ENCODE results near the gene FBLN5.

DNA sequence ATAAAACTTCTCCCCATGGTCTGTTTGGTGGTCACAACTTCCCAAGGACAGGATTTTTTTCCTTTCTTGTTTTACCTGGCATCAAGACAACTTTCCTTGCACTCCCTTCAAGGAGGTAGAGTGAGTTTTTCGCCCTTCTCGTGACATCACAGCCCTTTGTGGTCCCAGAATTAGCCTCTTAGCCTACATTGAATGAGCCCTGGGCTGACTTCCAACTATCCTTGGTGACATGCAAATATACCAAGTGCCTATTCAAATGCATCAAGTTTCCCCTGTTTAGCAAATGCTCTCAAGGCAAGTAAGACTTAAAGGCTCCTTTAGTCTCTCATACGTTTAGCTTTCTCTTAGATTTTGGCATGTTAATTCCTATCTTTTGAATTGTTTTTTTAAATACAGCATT is 116.7 kb downstream of the FBLN5 start:
- TF ChIP-seq, protein P1, sequence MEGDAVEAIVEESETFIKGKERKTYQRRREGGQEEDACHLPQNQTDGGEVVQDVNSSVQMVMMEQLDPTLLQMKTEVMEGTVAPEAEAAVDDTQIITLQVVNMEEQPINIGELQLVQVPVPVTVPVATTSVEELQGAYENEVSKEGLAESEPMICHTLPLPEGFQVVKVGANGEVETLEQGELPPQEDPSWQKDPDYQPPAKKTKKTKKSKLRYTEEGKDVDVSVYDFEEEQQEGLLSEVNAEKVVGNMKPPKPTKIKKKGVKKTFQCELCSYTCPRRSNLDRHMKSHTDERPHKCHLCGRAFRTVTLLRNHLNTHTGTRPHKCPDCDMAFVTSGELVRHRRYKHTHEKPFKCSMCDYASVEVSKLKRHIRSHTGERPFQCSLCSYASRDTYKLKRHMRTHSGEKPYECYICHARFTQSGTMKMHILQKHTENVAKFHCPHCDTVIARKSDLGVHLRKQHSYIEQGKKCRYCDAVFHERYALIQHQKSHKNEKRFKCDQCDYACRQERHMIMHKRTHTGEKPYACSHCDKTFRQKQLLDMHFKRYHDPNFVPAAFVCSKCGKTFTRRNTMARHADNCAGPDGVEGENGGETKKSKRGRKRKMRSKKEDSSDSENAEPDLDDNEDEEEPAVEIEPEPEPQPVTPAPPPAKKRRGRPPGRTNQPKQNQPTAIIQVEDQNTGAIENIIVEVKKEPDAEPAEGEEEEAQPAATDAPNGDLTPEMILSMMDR (conservative IDR thresholded peaks at IDR 0.05; ENCODE audit: low read depth, low read length): no peak
- TF ChIP-seq POLR2A (IDR thresholded peaks at IDR 0.05; ENCODE audit: low read depth, low read length): no peak
- TF ChIP-seq BHLHE40 (IDR thresholded peaks at IDR 0.05; ENCODE audit: low read depth, low read length): no peak
- no peak for TF ChIP-seq FOS (IDR thresholded peaks at IDR 0.05; ENCODE audit: low read depth, low read length)
- no peak for TF ChIP-seq RFX5 (IDR thresholded peaks at IDR 0.05; ENCODE audit: low read depth, low read length)
- no peak for TF ChIP-seq SMC3 (IDR thresholded peaks at IDR 0.05; ENCODE audit: low read depth, low read length)
- TF ChIP-seq, protein P2, sequence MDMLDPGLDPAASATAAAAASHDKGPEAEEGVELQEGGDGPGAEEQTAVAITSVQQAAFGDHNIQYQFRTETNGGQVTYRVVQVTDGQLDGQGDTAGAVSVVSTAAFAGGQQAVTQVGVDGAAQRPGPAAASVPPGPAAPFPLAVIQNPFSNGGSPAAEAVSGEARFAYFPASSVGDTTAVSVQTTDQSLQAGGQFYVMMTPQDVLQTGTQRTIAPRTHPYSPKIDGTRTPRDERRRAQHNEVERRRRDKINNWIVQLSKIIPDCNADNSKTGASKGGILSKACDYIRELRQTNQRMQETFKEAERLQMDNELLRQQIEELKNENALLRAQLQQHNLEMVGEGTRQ (IDR thresholded peaks at IDR 0.05; ENCODE audit: low read depth, low read length): no peak
- no peak for TF ChIP-seq MXI1 (IDR thresholded peaks at IDR 0.05; ENCODE audit: borderline replicate concordance, low read depth, low read length)
- TF ChIP-seq CEBPB (IDR thresholded peaks at IDR 0.05; ENCODE audit: low read depth, low read length): no peak
- TF ChIP-seq CHD1 (IDR thresholded peaks at IDR 0.05; ENCODE audit: low read depth, low read length): no peak
- TF ChIP-seq RAD21 (IDR thresholded peaks at IDR 0.05; ENCODE audit: low read length): no peak
- no peak for TF ChIP-seq MAZ (IDR thresholded peaks at IDR 0.05; ENCODE audit: borderline replicate concordance, low read depth, low read length)
- no peak for TF ChIP-seq RCOR1 (IDR thresholded peaks at IDR 0.05; ENCODE audit: insufficient replicate concordance, low read length)

All from IMR-90 (cell line).